HepG2 (cell line): ENCODE data around the gene UQCC5. TPM values are rescaled to one million over a fixed set of nuclear protein-coding genes. Genes with fewer than 3 reads are reported as not detected.

Source experiments
- AGO2 ChIP-seq: fragments of 200-400 bp; formaldehyde crosslinking; optimal IDR thresholded peaks from 2 replicates; pipeline ENCODE3; 2017; ENCODE audit warnings: mild to moderate bottlenecking, low read depth, low read length, moderate library complexity
- ELF4 ChIP-seq: sonication (generic); formaldehyde crosslinking; IDR thresholded peaks from 2 replicates; pipeline ENCODE4 v1.5.0; 2020; ENCODE audit warnings: missing genetic modification reagents, mild to moderate bottlenecking, moderate library complexity, borderline replicate concordance
- HDAC6 ChIP-seq: fragments of 200-600 bp; sonication (generic); IDR thresholded peaks from 2 replicates; pipeline ENCODE4 v1.7.0; 2017; ENCODE audit warnings: mild to moderate bottlenecking, antibody characterized with exemption, low read length, low read depth
- IRF2 ChIP-seq: IDR thresholded peaks from 2 replicates; pipeline ENCODE4 v1.6.1; 2018; ENCODE audit warnings: missing genetic modification reagents, missing compliant biosample characterization
- KLF6 ChIP-seq: IDR thresholded peaks from 2 replicates; pipeline ENCODE4 v1.8.0; 2016; ENCODE audit warnings: missing biosample characterization, missing genetic modification reagents
- NFATC3 ChIP-seq: sonication (generic); formaldehyde crosslinking; IDR thresholded peaks from 2 replicates; pipeline ENCODE4 v1.5.1; 2020; ENCODE audit warnings: mild to moderate bottlenecking, missing genetic modification reagents
- PHB2 ChIP-seq: fragments of 450-650 bp; IDR thresholded peaks from 2 replicates; pipeline ENCODE4 v1.6.1; 2018; ENCODE audit not compliant: partially characterized antibody
- RXRB ChIP-seq: IDR thresholded peaks from 2 replicates; pipeline ENCODE4 v1.6.1; 2016; ENCODE audit warnings: borderline replicate concordance, missing genetic modification reagents, missing compliant biosample characterization
- SKI ChIP-seq: fragments of 450-650 bp; IDR thresholded peaks from one replicate; pipeline ENCODE4 v1.6.1; 2018; ENCODE audit warnings: mild to moderate bottlenecking; ENCODE audit not compliant: partially characterized antibody
- STAG1 ChIP-seq: sonication (generic); formaldehyde crosslinking; IDR thresholded peaks from 2 replicates; pipeline ENCODE4 v1.4.0; 2020; ENCODE audit warnings: missing genetic modification reagents
- ZC3H4 ChIP-seq: sonication (generic); formaldehyde crosslinking; IDR thresholded peaks from 2 replicates; pipeline ENCODE4 v1.4.0; 2020; ENCODE audit warnings: missing genetic modification reagents, borderline replicate concordance
- ZNF263 ChIP-seq: sonication (generic); formaldehyde crosslinking; IDR thresholded peaks from 2 replicates; pipeline ENCODE4 v1.4.0; 2020; ENCODE audit warnings: missing genetic modification reagents
- ZNF557 ChIP-seq: sonication (generic); formaldehyde crosslinking; IDR thresholded peaks from 2 replicates; pipeline ENCODE4 v1.4.0; 2020; ENCODE audit warnings: missing genetic modification reagents
- polyA plus RNA-seq, 8 experiments: library from polyadenylated mRNA; depleted of rRNA in 3 of 8; stranded (reverse) in 7 of 8; unstranded in 1 of 8; fragments of >200 nt; fragmentation: Illumina TruSeq in 4 of 8; extraction: Trizol in 4 of 8; gene quantifications; 2 replicates each; pipeline versions ENCODE4 v1.2.1 to v1.2.3, GENCODE V29; 2011 to 2016; ENCODE audit warnings: low read depth in 4 of 8, missing spikeins in 1 of 8, mixed read lengths in 1 of 8; ENCODE audit not compliant: insufficient read depth in 1 of 8
- total RNA-seq, 5 experiments: library from RNA; depleted of rRNA; stranded (reverse); fragments of >200 nt; fragmentation: Illumina TruSeq; extraction: Trizol; gene quantifications; 2 replicates each; pipeline ENCODE4 v1.2.3, GENCODE V29; 2016; ENCODE audit warnings: low read depth in 1 of 5
- TF ChIP-seq, protein P1 (sequence below): sonication (generic); formaldehyde crosslinking; IDR thresholded peaks from 2 replicates; pipeline ENCODE4 v1.5.1; 2020; ENCODE audit warnings: mild to moderate bottlenecking, missing genetic modification reagents, borderline replicate concordance
- TF ChIP-seq, protein P2 (sequence below): sonication (generic); formaldehyde crosslinking; IDR thresholded peaks from 2 replicates; pipeline ENCODE4 v1.5.0; 2020; ENCODE audit warnings: mild to moderate bottlenecking, low read depth, missing genetic modification reagents, borderline replicate concordance
- TF ChIP-seq, protein P3 (sequence below): sonication (generic); formaldehyde crosslinking; IDR thresholded peaks from 2 replicates; pipeline ENCODE4 v1.5.1; 2020; ENCODE audit warnings: missing genetic modification reagents, mild to moderate bottlenecking, borderline replicate concordance
- TF ChIP-seq, protein P4 (sequence below), 2 experiments: sonication (generic) in 1 of 2; formaldehyde crosslinking in 1 of 2; IDR thresholded peaks; 2 replicates each; pipeline versions ENCODE4 v1.5.1 to v1.6.1; 2011 to 2020; ENCODE audit warnings: borderline replicate concordance in 1 of 2, low read depth in 1 of 2, low read length in 1 of 2, mild to moderate bottlenecking in 1 of 2, missing genetic modification reagents in 1 of 2, moderate library complexity in 1 of 2
- TF ChIP-seq, protein P5 (sequence below): sonication (generic); formaldehyde crosslinking; IDR thresholded peaks from 2 replicates; pipeline ENCODE4 v1.4.0; 2020; ENCODE audit warnings: low read depth, mild to moderate bottlenecking, missing genetic modification reagents

The UQCC5 gene
- total and polyA plus RNA-seq, 2 of the 13 experiments (the other 11 are each of a cell fraction or from before 2014, with no cell fraction given), result 15.4 to 29.5 TPM

DNA sequence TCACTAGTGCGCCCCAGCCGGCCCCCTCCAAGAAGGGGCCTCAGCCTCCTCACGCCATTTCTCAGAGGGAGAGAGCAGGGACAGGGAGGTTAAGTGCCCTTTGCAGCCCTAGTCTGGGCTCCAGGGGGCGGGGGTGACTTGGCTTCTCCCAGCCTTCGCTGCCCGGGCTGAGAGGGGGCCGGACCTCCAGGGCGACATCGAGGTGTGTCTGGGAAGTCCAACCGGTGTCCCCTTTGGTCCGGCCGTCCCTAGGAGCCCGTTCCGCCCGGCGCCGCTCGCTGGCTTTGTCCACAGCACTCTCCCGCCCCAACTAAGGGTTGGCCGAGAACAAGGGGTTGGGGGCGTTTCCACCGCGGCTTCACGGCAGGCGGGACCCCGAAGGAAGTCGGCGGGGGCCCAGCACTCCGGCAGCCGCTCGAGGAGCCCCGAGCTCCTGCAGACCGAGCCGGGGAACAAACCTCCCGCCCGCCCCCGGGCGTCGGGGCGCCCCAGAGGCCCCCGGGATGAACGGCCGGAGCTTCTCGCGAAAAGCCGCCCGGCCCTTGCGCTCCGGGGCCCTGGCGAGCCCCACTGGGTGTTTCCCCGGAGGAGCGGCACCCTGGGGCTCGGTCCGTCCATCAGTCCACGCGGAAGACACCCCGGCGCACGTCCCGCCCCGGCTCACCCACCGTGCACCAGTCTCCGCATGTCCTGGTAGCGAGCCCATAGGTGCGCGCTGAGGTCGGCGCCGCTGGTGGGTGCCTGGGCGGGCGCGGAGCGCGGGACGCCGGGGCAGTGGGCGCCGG, 3.4 kb upstream of the UQCC5 start (continued):
- TF ChIP-seq, protein P1, sequence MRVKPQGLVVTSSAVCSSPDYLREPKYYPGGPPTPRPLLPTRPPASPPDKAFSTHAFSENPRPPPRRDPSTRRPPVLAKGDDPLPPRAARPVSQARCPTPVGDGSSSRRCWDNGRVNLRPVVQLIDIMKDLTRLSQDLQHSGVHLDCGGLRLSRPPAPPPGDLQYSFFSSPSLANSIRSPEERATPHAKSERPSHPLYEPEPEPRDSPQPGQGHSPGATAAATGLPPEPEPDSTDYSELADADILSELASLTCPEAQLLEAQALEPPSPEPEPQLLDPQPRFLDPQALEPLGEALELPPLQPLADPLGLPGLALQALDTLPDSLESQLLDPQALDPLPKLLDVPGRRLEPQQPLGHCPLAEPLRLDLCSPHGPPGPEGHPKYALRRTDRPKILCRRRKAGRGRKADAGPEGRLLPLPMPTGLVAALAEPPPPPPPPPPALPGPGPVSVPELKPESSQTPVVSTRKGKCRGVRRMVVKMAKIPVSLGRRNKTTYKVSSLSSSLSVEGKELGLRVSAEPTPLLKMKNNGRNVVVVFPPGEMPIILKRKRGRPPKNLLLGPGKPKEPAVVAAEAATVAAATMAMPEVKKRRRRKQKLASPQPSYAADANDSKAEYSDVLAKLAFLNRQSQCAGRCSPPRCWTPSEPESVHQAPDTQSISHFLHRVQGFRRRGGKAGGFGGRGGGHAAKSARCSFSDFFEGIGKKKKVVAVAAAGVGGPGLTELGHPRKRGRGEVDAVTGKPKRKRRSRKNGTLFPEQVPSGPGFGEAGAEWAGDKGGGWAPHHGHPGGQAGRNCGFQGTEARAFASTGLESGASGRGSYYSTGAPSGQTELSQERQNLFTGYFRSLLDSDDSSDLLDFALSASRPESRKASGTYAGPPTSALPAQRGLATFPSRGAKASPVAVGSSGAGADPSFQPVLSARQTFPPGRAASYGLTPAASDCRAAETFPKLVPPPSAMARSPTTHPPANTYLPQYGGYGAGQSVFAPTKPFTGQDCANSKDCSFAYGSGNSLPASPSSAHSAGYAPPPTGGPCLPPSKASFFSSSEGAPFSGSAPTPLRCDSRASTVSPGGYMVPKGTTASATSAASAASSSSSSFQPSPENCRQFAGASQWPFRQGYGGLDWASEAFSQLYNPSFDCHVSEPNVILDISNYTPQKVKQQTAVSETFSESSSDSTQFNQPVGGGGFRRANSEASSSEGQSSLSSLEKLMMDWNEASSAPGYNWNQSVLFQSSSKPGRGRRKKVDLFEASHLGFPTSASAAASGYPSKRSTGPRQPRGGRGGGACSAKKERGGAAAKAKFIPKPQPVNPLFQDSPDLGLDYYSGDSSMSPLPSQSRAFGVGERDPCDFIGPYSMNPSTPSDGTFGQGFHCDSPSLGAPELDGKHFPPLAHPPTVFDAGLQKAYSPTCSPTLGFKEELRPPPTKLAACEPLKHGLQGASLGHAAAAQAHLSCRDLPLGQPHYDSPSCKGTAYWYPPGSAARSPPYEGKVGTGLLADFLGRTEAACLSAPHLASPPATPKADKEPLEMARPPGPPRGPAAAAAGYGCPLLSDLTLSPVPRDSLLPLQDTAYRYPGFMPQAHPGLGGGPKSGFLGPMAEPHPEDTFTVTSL (CRISPR knock-in tag), result no peak
- TF ChIP-seq, protein P2, sequence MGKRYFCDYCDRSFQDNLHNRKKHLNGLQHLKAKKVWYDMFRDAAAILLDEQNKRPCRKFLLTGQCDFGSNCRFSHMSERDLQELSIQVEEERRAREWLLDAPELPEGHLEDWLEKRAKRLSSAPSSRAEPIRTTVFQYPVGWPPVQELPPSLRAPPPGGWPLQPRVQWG, result no peak
- TF ChIP-seq NFATC3 (CRISPR knock-in tag) (no peak), ZNF263 (CRISPR knock-in tag) (peak; percentile 14; the same call in 1 of the 2 replicates), RXRB (CRISPR knock-in tag) (no peak), STAG1 (no peak), ZC3H4 (CRISPR knock-in tag) (no peak), ELF4 (CRISPR knock-in tag) (no peak), AGO2 (peak; percentile 86), SKI (no peak), ZNF557 (CRISPR knock-in tag) (no peak), KLF6 (CRISPR knock-in tag) (no peak), IRF2 (no peak), PHB2 (no peak), HDAC6 (no peak)
- TF ChIP-seq, protein P3, sequence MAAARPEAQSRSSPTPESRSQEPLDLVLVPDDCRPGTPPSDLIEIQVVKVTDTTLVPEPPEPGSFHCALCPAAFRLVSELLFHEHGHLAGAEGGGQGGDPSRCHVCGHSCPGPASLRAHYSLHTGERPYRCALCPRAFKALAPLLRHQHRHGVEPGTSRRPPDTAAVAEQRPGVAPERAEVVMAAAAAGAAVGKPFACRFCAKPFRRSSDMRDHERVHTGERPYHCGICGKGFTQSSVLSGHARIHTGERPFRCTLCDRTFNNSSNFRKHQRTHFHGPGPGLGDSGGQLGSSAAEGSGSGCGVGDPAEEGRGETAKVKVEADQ, result no peak
- TF ChIP-seq, protein P4, sequence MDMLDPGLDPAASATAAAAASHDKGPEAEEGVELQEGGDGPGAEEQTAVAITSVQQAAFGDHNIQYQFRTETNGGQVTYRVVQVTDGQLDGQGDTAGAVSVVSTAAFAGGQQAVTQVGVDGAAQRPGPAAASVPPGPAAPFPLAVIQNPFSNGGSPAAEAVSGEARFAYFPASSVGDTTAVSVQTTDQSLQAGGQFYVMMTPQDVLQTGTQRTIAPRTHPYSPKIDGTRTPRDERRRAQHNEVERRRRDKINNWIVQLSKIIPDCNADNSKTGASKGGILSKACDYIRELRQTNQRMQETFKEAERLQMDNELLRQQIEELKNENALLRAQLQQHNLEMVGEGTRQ (IDR thresholded peaks at IDR 0.05; ENCODE audit: low read depth, low read length), result no peak
- TF ChIP-seq, protein P4 (CRISPR knock-in tag; IDR thresholded peaks at IDR 0.05; ENCODE audit: borderline replicate concordance), result no peak
- TF ChIP-seq, protein P5, sequence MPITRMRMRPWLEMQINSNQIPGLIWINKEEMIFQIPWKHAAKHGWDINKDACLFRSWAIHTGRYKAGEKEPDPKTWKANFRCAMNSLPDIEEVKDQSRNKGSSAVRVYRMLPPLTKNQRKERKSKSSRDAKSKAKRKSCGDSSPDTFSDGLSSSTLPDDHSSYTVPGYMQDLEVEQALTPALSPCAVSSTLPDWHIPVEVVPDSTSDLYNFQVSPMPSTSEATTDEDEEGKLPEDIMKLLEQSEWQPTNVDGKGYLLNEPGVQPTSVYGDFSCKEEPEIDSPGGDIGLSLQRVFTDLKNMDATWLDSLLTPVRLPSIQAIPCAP (CRISPR knock-in tag), result no peak
